GM23338 (cell line): ENCODE data around the gene SIRT3. TPM values are rescaled to one million over a fixed set of nuclear protein-coding genes. Genes with fewer than 3 reads are reported as not detected.

Source experiments
- ATAC-seq: fragments of 200-7000 bp; cut with Tn5 transposase; 3 replicates; pipeline ENCODE4 v1.9.1; 2020
- DNase-seq: peaks from one replicate; pipeline ENCODE4 v3.0.0-alpha.2; 2015; ENCODE audit warnings: low spot score
- H2AFZ ChIP-seq: fragments of 200-600 bp; sonication (generic); 2 replicates; pipeline ENCODE4 v1.8.0; 2016; ENCODE audit warnings: antibody characterized with exemption, mild to moderate bottlenecking, moderate library complexity
- H3F3A ChIP-seq: fragments of 200-600 bp; sonication (generic); replicated peaks from 2 replicates; pipeline ENCODE4 v1.8.0; 2017; ENCODE audit warnings: antibody characterized with exemption, mixed run types, low read depth
- H3K27ac ChIP-seq: fragments of 200-600 bp; sonication (generic); 2 replicates; pipeline ENCODE4 v1.6.1; 2016; ENCODE audit warnings: low read depth
- H3K27me3 ChIP-seq: fragments of 200-600 bp; sonication (generic); 2 replicates; pipeline ENCODE4 v1.8.0; 2016; ENCODE audit warnings: mild to moderate bottlenecking, mixed run types, moderate library complexity; ENCODE audit not compliant: insufficient read depth
- H3K36me3 ChIP-seq: fragments of 200-600 bp; sonication (generic); 2 replicates; pipeline ENCODE4 v1.8.0; 2016; ENCODE audit warnings: mild to moderate bottlenecking; ENCODE audit not compliant: insufficient read depth
- H3K4me1 ChIP-seq: fragments of 200-600 bp; sonication (generic); 2 replicates; pipeline ENCODE4 v1.8.0; 2016; ENCODE audit warnings: mild to moderate bottlenecking, moderate library complexity; ENCODE audit not compliant: insufficient read depth
- H3K4me2 ChIP-seq: fragments of 200-600 bp; sonication (generic); 2 replicates; pipeline ENCODE4 v1.7.1; 2017; ENCODE audit warnings: mixed run types
- H3K4me3 ChIP-seq: fragments of 200-600 bp; sonication (generic); 2 replicates; pipeline ENCODE4 v1.6.1; 2016; ENCODE audit warnings: mixed run types
- H3K79me2 ChIP-seq: fragments of 200-600 bp; sonication (generic); replicated peaks from 2 replicates; pipeline ENCODE4 v1.8.0; 2017; ENCODE audit warnings: mild to moderate bottlenecking; ENCODE audit not compliant: insufficient read depth
- H3K9me2 ChIP-seq: fragments of 200-600 bp; sonication (generic); 2 replicates; pipeline ENCODE4 v1.8.0; 2017; ENCODE audit not compliant: insufficient read depth
- H4K20me1 ChIP-seq: fragments of 200-600 bp; sonication (generic); replicated peaks from 2 replicates; pipeline ENCODE4 v1.8.0; 2017; ENCODE audit warnings: mild to moderate bottlenecking; ENCODE audit not compliant: insufficient read depth
- H3K27ac Mint-ChIP-seq: 2 replicates; pipeline ENCODE4 v1.8.0; 2020; ENCODE audit warnings: inconsistent platforms, mild to moderate bottlenecking, moderate library complexity, mixed read lengths
- H3K27me3 Mint-ChIP-seq: 3 replicates; pipeline ENCODE4 v1.8.0; 2022; ENCODE audit warnings: low read depth, mild to moderate bottlenecking, moderate library complexity, mixed read lengths, inconsistent platforms; ENCODE audit not compliant: insufficient read depth, poor library complexity
- H3K36me3 Mint-ChIP-seq: 3 replicates; pipeline ENCODE4 v1.8.0; 2021; ENCODE audit warnings: low read depth, mild to moderate bottlenecking, inconsistent platforms, moderate library complexity, mixed read lengths
- H3K4me1 Mint-ChIP-seq: 3 replicates; pipeline ENCODE4 v1.8.0; 2020; ENCODE audit warnings: mild to moderate bottlenecking, inconsistent platforms, mixed read lengths
- H3K4me3 Mint-ChIP-seq: 3 replicates; pipeline ENCODE4 v1.8.0; 2021; ENCODE audit warnings: moderate library complexity, mild to moderate bottlenecking, inconsistent platforms, mixed read lengths
- H3K9me3 Mint-ChIP-seq: 3 replicates; pipeline ENCODE4 v1.8.0; 2020; ENCODE audit warnings: moderate library complexity, mild to moderate bottlenecking, inconsistent platforms, mixed read lengths
- CREB1 ChIP-seq: fragments of 250-450 bp; sonication (Bioruptor Pico); IDR thresholded peaks from 2 replicates; pipeline ENCODE4 v1.5.0; 2020; ENCODE audit warnings: low read depth, mild to moderate bottlenecking, moderate library complexity
- EZH2 ChIP-seq: fragments of 200-600 bp; sonication (generic); IDR thresholded peaks from one replicate; pipeline ENCODE4 v1.8.0; 2017; ENCODE audit warnings: antibody characterized with exemption, mild to moderate bottlenecking, low read depth; ENCODE audit not compliant: unreplicated experiment
- EZH2phosphoT487 ChIP-seq: fragments of 200-600 bp; sonication (generic); IDR thresholded peaks from one replicate; pipeline ENCODE4 v1.8.1; 2018; ENCODE audit warnings: antibody characterized with exemption; ENCODE audit not compliant: unreplicated experiment
- JUNB ChIP-seq: IDR thresholded peaks from one replicate; pipeline ENCODE4 v1.6.1; 2016; ENCODE audit warnings: antibody characterized with exemption; ENCODE audit not compliant: unreplicated experiment
- NANOG ChIP-seq: IDR thresholded peaks from 2 replicates; pipeline ENCODE4 v1.6.1; 2016; ENCODE audit warnings: antibody characterized with exemption, borderline replicate concordance
- POLR2AphosphoS5 ChIP-seq: IDR thresholded peaks from 2 replicates; pipeline ENCODE4 v1.6.1; 2016; ENCODE audit warnings: antibody characterized with exemption, low read depth
- STAT1 ChIP-seq: IDR thresholded peaks from one replicate; pipeline ENCODE4 v1.6.1; 2016; ENCODE audit warnings: antibody characterized with exemption; ENCODE audit not compliant: unreplicated experiment
- ZNF114 ChIP-seq: fragments of 250-450 bp; sonication (Bioruptor Pico); IDR thresholded peaks from 2 replicates; pipeline ENCODE4 v1.5.0; 2020; ENCODE audit warnings: mild to moderate bottlenecking, moderate library complexity
- ZNF331 ChIP-seq: fragments of 250-450 bp; sonication (Bioruptor Pico); IDR thresholded peaks from 2 replicates; pipeline ENCODE4 v1.5.0; 2020; ENCODE audit warnings: low read depth, mild to moderate bottlenecking, moderate library complexity
- polyA plus RNA-seq: library from polyadenylated mRNA; unstranded; fragments of >200 nt; fragmentation: Nextera tagmentation; extraction: Ambion mirVana; gene quantifications from 2 replicates; pipeline ENCODE4 v1.2.1, GENCODE V29; 2016
- total RNA-seq: library from RNA; depleted of rRNA; stranded (reverse); fragments of >200 nt; shearing (Covaris generic); gene quantifications from 2 replicates; pipeline ENCODE4 v1.2.3, GENCODE V29; 2014
- TF ChIP-seq, protein P1 (sequence below): IDR thresholded peaks from 2 replicates; pipeline ENCODE4 v1.6.1; 2016; ENCODE audit warnings: antibody characterized with exemption
- TF ChIP-seq, protein P2 (sequence below): IDR thresholded peaks from one replicate; pipeline ENCODE4 v1.6.1; 2018; ENCODE audit warnings: antibody characterized with exemption; ENCODE audit not compliant: unreplicated experiment
- TF ChIP-seq, protein P3 (sequence below), 2 experiments: fragments of 200-600 bp in 1 of 2; sonication (generic) in 1 of 2; conservative IDR thresholded peaks; 2 replicates each; pipeline versions ENCODE4 v1.5.1 to v1.6.1; 2016 to 2017; ENCODE audit warnings: antibody characterized with exemption in 2 of 2, low read depth in 2 of 2, mild to moderate bottlenecking in 2 of 2, moderate library complexity in 1 of 2
- TF ChIP-seq, protein P4 (sequence below): fragments of 250-450 bp; sonication (Bioruptor Pico); IDR thresholded peaks from 2 replicates; pipeline ENCODE4 v1.5.0; 2020; ENCODE audit warnings: mild to moderate bottlenecking, moderate library complexity

The SIRT3 gene
- total and polyA plus RNA-seq, 2 experiments from 2014 or later, result 7.0 to 11.4 TPM

DNA sequence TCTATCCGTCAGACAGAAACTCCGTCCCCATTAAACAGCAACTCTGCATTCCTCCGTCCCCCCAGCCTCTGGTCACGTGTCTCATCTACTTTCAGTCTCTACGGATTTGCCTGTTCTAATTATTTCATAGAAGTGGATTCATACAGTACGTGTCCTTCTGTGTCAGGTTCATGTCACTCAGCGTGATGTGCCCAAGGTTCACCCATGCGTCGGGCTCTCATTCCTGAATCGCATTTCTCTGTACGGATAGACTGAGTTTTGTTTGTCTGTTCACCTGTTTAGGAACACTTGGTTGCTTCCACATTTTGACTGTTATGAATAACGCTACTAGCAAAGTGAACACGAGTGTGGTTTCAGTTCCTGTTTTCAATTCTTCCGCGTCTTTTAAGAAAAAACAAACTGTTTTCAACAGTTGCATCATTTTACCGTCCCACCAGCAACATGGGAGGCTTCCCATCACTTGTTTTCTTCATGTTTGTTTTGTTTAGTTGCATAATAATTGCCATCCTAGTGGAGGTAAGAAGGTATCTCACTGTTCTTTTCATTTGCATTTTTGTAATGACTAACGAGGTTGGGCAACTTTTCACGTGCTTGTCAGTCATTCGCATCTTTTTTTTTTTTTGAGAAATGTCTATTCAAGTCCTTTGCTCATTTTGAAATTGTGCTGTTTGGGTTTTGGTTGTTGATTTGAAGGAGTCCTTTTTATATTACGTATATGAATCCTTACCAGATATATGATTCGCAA lies 33.2 kb upstream of the SIRT3 start:
- H3K27me3 Mint-ChIP-seq, result peaks cover 10% of the 10 kb centered on the region
- no peak overlapping the region for H3K4me3 Mint-ChIP-seq
- peaks cover 23% of the 10 kb centered on the region for H3K9me3 Mint-ChIP-seq
- Histone ChIP-seq H3F3A (0 out of 2 replicates have a peak, but pooled peaks cover 10% of the 10 kb centered on the region), H3K9me2 (no peaks in the 10 kb centered on the region), H2AFZ (peak overlapping the region; percentile 11; the same call in 1 of the 2 replicates), H3K4me1 (peaks cover 14% of the 10 kb centered on the region; the same call in 1 of the 2 replicates), H3K27ac (no peak overlapping the region), H3K4me3 (no peak overlapping the region), H3K4me2 (peak overlapping the region; percentile 13; the same call in 1 of the 2 replicates), H3K27me3 (no peaks in the 10 kb centered on the region), H3K79me2 (no peaks in the 10 kb centered on the region), H4K20me1 (no peaks in the 10 kb centered on the region), H3K36me3 (0 out of 2 replicates have a peak, but pooled peaks cover 5% of the 10 kb centered on the region)
- no peak; the same call in 2 of the 3 replicates for ATAC-seq
- peaks cover 14% of the 10 kb centered on the region; the same call in 2 of the 3 replicates for H3K36me3 Mint-ChIP-seq
- peaks cover 16% of the 10 kb centered on the region for H3K4me1 Mint-ChIP-seq
- no peak overlapping the region; the same call in 1 of the 2 replicates for H3K27ac Mint-ChIP-seq
- TF ChIP-seq, protein P1, sequence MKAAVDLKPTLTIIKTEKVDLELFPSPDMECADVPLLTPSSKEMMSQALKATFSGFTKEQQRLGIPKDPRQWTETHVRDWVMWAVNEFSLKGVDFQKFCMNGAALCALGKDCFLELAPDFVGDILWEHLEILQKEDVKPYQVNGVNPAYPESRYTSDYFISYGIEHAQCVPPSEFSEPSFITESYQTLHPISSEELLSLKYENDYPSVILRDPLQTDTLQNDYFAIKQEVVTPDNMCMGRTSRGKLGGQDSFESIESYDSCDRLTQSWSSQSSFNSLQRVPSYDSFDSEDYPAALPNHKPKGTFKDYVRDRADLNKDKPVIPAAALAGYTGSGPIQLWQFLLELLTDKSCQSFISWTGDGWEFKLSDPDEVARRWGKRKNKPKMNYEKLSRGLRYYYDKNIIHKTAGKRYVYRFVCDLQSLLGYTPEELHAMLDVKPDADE, result no peak
- no peak for TF ChIP-seq NANOG
- no peak for TF ChIP-seq CREB1
- no peak for TF ChIP-seq EZH2phosphoT487
- TF ChIP-seq EZH2, result no peak
- no peak for TF ChIP-seq ZNF114
- TF ChIP-seq, protein P2, sequence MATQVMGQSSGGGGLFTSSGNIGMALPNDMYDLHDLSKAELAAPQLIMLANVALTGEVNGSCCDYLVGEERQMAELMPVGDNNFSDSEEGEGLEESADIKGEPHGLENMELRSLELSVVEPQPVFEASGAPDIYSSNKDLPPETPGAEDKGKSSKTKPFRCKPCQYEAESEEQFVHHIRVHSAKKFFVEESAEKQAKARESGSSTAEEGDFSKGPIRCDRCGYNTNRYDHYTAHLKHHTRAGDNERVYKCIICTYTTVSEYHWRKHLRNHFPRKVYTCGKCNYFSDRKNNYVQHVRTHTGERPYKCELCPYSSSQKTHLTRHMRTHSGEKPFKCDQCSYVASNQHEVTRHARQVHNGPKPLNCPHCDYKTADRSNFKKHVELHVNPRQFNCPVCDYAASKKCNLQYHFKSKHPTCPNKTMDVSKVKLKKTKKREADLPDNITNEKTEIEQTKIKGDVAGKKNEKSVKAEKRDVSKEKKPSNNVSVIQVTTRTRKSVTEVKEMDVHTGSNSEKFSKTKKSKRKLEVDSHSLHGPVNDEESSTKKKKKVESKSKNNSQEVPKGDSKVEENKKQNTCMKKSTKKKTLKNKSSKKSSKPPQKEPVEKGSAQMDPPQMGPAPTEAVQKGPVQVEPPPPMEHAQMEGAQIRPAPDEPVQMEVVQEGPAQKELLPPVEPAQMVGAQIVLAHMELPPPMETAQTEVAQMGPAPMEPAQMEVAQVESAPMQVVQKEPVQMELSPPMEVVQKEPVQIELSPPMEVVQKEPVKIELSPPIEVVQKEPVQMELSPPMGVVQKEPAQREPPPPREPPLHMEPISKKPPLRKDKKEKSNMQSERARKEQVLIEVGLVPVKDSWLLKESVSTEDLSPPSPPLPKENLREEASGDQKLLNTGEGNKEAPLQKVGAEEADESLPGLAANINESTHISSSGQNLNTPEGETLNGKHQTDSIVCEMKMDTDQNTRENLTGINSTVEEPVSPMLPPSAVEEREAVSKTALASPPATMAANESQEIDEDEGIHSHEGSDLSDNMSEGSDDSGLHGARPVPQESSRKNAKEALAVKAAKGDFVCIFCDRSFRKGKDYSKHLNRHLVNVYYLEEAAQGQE, result no peak
- TF ChIP-seq, protein P3, sequence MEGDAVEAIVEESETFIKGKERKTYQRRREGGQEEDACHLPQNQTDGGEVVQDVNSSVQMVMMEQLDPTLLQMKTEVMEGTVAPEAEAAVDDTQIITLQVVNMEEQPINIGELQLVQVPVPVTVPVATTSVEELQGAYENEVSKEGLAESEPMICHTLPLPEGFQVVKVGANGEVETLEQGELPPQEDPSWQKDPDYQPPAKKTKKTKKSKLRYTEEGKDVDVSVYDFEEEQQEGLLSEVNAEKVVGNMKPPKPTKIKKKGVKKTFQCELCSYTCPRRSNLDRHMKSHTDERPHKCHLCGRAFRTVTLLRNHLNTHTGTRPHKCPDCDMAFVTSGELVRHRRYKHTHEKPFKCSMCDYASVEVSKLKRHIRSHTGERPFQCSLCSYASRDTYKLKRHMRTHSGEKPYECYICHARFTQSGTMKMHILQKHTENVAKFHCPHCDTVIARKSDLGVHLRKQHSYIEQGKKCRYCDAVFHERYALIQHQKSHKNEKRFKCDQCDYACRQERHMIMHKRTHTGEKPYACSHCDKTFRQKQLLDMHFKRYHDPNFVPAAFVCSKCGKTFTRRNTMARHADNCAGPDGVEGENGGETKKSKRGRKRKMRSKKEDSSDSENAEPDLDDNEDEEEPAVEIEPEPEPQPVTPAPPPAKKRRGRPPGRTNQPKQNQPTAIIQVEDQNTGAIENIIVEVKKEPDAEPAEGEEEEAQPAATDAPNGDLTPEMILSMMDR (conservative IDR thresholded peaks at IDR 0.05; ENCODE audit: low read depth in 2 of 2), result no peak
- TF ChIP-seq ZNF331 (CRISPR knock-in tag), result no peak
- TF ChIP-seq STAT1, result no peak
- no peak for TF ChIP-seq JUNB
- TF ChIP-seq POLR2AphosphoS5, result no peak
- TF ChIP-seq, protein P4, sequence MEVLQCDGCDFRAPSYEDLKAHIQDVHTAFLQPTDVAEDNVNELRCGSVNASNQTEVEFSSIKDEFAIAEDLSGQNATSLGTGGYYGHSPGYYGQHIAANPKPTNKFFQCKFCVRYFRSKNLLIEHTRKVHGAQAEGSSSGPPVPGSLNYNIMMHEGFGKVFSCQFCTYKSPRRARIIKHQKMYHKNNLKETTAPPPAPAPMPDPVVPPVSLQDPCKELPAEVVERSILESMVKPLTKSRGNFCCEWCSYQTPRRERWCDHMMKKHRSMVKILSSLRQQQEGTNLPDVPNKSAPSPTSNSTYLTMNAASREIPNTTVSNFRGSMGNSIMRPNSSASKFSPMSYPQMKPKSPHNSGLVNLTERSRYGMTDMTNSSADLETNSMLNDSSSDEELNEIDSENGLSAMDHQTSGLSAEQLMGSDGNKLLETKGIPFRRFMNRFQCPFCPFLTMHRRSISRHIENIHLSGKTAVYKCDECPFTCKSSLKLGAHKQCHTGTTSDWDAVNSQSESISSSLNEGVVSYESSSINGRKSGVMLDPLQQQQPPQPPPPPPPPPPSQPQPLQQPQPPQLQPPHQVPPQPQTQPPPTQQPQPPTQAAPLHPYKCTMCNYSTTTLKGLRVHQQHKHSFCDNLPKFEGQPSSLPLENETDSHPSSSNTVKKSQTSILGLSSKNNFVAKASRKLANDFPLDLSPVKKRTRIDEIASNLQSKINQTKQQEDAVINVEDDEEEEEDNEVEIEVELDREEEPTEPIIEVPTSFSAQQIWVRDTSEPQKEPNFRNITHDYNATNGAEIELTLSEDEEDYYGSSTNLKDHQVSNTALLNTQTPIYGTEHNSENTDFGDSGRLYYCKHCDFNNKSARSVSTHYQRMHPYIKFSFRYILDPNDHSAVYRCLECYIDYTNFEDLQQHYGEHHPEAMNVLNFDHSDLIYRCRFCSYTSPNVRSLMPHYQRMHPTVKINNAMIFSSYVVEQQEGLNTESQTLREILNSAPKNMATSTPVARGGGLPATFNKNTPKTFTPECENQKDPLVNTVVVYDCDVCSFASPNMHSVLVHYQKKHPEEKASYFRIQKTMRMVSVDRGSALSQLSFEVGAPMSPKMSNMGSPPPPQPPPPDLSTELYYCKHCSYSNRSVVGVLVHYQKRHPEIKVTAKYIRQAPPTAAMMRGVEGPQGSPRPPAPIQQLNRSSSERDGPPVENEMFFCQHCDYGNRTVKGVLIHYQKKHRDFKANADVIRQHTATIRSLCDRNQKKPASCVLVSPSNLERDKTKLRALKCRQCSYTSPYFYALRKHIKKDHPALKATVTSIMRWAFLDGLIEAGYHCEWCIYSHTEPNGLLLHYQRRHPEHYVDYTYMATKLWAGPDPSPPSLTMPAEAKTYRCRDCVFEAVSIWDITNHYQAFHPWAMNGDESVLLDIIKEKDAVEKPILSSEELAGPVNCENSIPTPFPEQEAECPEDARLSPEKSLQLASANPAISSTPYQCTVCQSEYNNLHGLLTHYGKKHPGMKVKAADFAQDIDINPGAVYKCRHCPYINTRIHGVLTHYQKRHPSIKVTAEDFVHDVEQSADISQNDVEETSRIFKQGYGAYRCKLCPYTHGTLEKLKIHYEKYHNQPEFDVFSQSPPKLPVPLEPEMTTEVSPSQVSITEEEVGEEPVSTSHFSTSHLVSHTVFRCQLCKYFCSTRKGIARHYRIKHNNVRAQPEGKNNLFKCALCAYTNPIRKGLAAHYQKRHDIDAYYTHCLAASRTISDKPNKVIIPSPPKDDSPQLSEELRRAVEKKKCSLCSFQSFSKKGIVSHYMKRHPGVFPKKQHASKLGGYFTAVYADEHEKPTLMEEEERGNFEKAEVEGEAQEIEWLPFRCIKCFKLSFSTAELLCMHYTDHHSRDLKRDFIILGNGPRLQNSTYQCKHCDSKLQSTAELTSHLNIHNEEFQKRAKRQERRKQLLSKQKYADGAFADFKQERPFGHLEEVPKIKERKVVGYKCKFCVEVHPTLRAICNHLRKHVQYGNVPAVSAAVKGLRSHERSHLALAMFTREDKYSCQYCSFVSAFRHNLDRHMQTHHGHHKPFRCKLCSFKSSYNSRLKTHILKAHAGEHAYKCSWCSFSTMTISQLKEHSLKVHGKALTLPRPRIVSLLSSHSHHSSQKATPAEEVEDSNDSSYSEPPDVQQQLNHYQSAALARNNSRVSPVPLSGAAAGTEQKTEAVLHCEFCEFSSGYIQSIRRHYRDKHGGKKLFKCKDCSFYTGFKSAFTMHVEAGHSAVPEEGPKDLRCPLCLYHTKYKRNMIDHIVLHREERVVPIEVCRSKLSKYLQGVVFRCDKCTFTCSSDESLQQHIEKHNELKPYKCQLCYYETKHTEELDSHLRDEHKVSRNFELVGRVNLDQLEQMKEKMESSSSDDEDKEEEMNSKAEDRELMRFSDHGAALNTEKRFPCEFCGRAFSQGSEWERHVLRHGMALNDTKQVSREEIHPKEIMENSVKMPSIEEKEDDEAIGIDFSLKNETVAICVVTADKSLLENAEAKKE (CRISPR knock-in tag), result no peak
- DNase-seq, result peak; percentile 18
